Gastroesophageal sphincter (tissue), 4 donors: ENCODE results near the gene KIRREL3. TPM values are rescaled to one million over a fixed set of nuclear protein-coding genes. Genes with fewer than 3 reads are reported as not detected.

ENCODE experiments used
- ATAC-seq: fragments of 150-250 bp; one replicate; pipeline ENCODE4 v1.9.1; 2016; ENCODE audit warnings: mild to moderate bottlenecking, moderate library complexity
- H3K27ac ChIP-seq, 4 donors: fragments of 200-600 bp; sonication (generic) in 3 of 4; 1 replicate in 3 of 4; 2 replicates in 1 of 4; pipeline ENCODE4 v1.5.1; 2016 to 2019
- H3K27me3 ChIP-seq: fragments of 200-600 bp; sonication (generic); one replicate; pipeline ENCODE4 v1.5.1; 2019
- H3K36me3 ChIP-seq, 2 donors: fragments of 200-600 bp; sonication (generic); one replicate each; pipeline ENCODE4 v1.5.1; 2019; ENCODE audit warnings: control low read depth in 1 of 2
- H3K4me1 ChIP-seq, 3 donors: fragments of 200-600 bp; sonication (generic); 1 replicate in 2 of 3; 2 replicates in 1 of 3; pipeline ENCODE4 v1.5.1; 2016 to 2019; ENCODE audit warnings: control low read depth in 2 of 3
- H3K4me3 ChIP-seq, 2 donors: fragments of 200-600 bp; sonication (generic); one replicate each; pipeline ENCODE4 v1.5.1; 2019; ENCODE audit warnings: mild to moderate bottlenecking in 1 of 2, moderate library complexity in 1 of 2
- H3K9me3 ChIP-seq, 3 donors: fragments of 200-600 bp; sonication (generic); one replicate each; pipeline ENCODE4 v1.5.1; 2017 to 2019; ENCODE audit warnings: control low read depth in 2 of 3
- EP300 ChIP-seq: sonication (generic); formaldehyde crosslinking; IDR thresholded peaks from one replicate; pipeline ENCODE4 v1.6.1; 2017; ENCODE audit warnings: antibody characterized with exemption, mild to moderate bottlenecking
- POLR2A ChIP-seq, 2 donors: fragments of 450-650 bp; IDR thresholded peaks; one replicate each; pipeline ENCODE4 v1.6.1; 2017; ENCODE audit warnings: antibody characterized with exemption in 2 of 2, mild to moderate bottlenecking in 2 of 2, moderate library complexity in 1 of 2
- POLR2AphosphoS5 ChIP-seq: sonication (generic); formaldehyde crosslinking; IDR thresholded peaks from one replicate; pipeline ENCODE4 v1.6.1; 2017; ENCODE audit warnings: antibody characterized with exemption
- WGBS, 2 donors: methylation state at CpG; one replicate each; pipeline ENCODE4 v1.1.5; 2018; ENCODE audit warnings: low coverage in 1 of 2; 5-methylcytosine and 5-hydroxymethylcytosine counted together
- total RNA-seq, 4 donors: library from RNA; depleted of rRNA; stranded (reverse); fragments of >200 nt; gene quantifications; one replicate each; pipeline ENCODE4 v1.1.0, GENCODE V29; 2016
- TF ChIP-seq, protein P1 (sequence below), 4 experiments: fragments of 200-600 bp in 2 of 4; fragments of 450-650 bp in 2 of 4; sonication (generic) in 1 of 4; IDR thresholded peaks; one replicate each; pipeline ENCODE4 v1.5.1; 2017 to 2019; ENCODE audit warnings: antibody characterized with exemption in 4 of 4, mild to moderate bottlenecking in 2 of 4, moderate library complexity in 2 of 4

The KIRREL3 gene
- total RNA-seq, 4 donors from 2014 or later, result 0.54 to 3.9 (median 1.4) TPM

- ATAC-seq, result no peak
- Histone ChIP-seq H3K27me3 (no peaks in the 10 kb centered on the region), H3K4me3 (no peak overlapping the region), H3K27ac (no peak overlapping the region), H3K36me3 (no peaks in the 10 kb centered on the region), H3K9me3 (no peaks in the 10 kb centered on the region), H3K4me1 (no peaks in the 10 kb centered on the region)
- TF ChIP-seq, protein P1, sequence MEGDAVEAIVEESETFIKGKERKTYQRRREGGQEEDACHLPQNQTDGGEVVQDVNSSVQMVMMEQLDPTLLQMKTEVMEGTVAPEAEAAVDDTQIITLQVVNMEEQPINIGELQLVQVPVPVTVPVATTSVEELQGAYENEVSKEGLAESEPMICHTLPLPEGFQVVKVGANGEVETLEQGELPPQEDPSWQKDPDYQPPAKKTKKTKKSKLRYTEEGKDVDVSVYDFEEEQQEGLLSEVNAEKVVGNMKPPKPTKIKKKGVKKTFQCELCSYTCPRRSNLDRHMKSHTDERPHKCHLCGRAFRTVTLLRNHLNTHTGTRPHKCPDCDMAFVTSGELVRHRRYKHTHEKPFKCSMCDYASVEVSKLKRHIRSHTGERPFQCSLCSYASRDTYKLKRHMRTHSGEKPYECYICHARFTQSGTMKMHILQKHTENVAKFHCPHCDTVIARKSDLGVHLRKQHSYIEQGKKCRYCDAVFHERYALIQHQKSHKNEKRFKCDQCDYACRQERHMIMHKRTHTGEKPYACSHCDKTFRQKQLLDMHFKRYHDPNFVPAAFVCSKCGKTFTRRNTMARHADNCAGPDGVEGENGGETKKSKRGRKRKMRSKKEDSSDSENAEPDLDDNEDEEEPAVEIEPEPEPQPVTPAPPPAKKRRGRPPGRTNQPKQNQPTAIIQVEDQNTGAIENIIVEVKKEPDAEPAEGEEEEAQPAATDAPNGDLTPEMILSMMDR (IDR thresholded peaks at IDR 0.05), result no peak
- TF ChIP-seq POLR2AphosphoS5 (no peak), EP300 (no peak), POLR2A (IDR thresholded peaks at IDR 0.05) (no peak)
- 63 to 65% methylated on average over 4 to 6 of the region's 9 CpGs for WGBS, 2 donors
Measured at GRCh38 chr11:126917531-126918204, 82.9 kb downstream of the KIRREL3 start.

DNA sequence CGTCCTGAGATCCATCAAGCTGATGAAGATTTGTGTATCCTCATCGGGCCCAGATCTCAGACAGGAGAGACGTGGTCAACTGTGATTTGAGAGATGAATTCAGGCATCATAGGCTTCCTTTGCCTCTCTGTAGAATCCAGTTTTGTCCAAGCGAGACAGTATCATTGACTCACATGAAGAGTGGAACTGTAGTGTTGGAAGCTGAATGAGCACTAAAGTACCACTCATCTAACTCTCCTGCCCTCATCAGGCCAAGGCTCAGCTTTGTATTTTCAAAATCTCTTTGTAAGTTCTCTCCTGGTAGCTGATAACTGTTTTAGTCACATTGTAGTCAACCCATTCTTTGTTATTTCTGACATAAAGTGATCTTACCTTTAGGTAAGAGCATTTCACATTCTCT lies 85.1 kb downstream of the KIRREL3 start:
- H3K9me3 ChIP-seq, result no peaks in the 10 kb centered on the region
- H3K27me3 ChIP-seq, result no peaks in the 10 kb centered on the region
- H3K36me3 ChIP-seq, result no peaks in the 10 kb centered on the region
- no peak for ATAC-seq
- H3K4me1 ChIP-seq, result no peaks in the 10 kb centered on the region
- no peak for TF ChIP-seq POLR2A (IDR thresholded peaks at IDR 0.05)
- TF ChIP-seq EP300, result no peak
- no peak for TF ChIP-seq POLR2AphosphoS5
- TF ChIP-seq, protein P1 (IDR thresholded peaks at IDR 0.05), result no peak
- no peak overlapping the region for H3K27ac ChIP-seq
- 77 to 80% methylated on average over 4 of the region's 4 CpGs for WGBS, 2 donors
- no peak overlapping the region for H3K4me3 ChIP-seq

DNA sequence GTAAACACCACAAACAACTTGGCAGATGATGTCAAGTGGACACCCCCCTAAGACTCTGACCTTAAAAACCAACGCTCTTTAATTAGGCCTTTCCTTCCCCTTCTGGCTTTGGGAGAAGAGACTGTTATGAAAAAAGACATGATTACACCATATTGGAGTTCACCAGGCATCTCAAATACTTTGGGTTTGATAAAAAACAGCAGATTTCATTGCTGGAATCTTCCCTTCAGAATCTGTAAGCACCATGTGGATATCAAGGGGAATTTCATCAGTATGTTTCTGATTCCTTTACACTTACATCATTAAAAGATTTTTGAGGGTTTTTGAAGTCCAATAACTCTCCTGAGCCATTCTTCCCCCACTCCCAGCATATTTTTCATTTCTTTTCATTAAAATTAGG lies 85.6 kb downstream of the KIRREL3 start:
- H3K36me3 ChIP-seq, result no peaks in the 10 kb centered on the region
- no peaks in the 10 kb centered on the region for H3K27me3 ChIP-seq
- WGBS, 2 donors, result 40 to 75% methylated on average over 1 of the region's 1 CpG
- TF ChIP-seq POLR2AphosphoS5, result no peak
- TF ChIP-seq, protein P1 (IDR thresholded peaks at IDR 0.05), result no peak
- TF ChIP-seq EP300, result no peak
- no peak for TF ChIP-seq POLR2A (IDR thresholded peaks at IDR 0.05)
- no peaks in the 10 kb centered on the region for H3K9me3 ChIP-seq
- no peaks in the 10 kb centered on the region for H3K4me1 ChIP-seq
- no peak for ATAC-seq
- H3K27ac ChIP-seq, result no peak overlapping the region
- no peak overlapping the region for H3K4me3 ChIP-seq

DNA sequence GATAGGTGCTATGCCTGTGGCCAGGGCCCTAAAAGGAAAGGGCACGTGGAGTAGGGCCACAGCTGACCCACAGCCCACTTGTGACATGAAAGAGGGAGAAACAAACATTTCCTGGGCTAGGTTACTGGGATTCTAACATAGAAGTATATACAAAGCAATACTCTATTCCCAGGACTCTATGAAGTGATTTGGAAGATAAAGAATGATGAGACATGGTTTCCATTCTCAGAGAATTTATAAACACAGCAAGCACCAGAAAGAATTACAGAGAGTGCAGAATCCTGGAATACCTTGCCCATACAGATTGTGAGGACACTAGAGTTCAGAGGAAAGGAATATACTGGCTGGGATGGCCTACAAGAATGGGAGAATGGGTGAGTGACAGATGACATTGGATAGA lies 86.4 kb downstream of the KIRREL3 start:
- Histone ChIP-seq H3K4me3 (no peak overlapping the region), H3K27me3 (no peaks in the 10 kb centered on the region), H3K4me1 (no peaks in the 10 kb centered on the region), H3K9me3 (no peaks in the 10 kb centered on the region), H3K27ac (no peak overlapping the region), H3K36me3 (no peaks in the 10 kb centered on the region)
- TF ChIP-seq POLR2A (IDR thresholded peaks at IDR 0.05) (no peak), EP300 (no peak), POLR2AphosphoS5 (no peak)
- TF ChIP-seq, protein P1 (IDR thresholded peaks at IDR 0.05), result no peak
- no peak for ATAC-seq
- WGBS, 2 donors, result 71 to 100% methylated on average over 1 of the region's 1 CpG

GRCh38 chr11:126904520-126904919 lies 96.0 kb downstream of the KIRREL3 start:
- ATAC-seq, result no peak
- no peaks in the 10 kb centered on the region for H3K9me3 ChIP-seq
- no peak overlapping the region for H3K27ac ChIP-seq
- no peaks in the 10 kb centered on the region for H3K27me3 ChIP-seq
- TF ChIP-seq POLR2AphosphoS5 (no peak), POLR2A (IDR thresholded peaks at IDR 0.05) (no peak), EP300 (no peak)
- TF ChIP-seq, protein P1 (IDR thresholded peaks at IDR 0.05), result no peak
- no peaks in the 10 kb centered on the region for H3K36me3 ChIP-seq
- no peaks in the 10 kb centered on the region for H3K4me1 ChIP-seq
- H3K4me3 ChIP-seq, result no peak overlapping the region
- 53 to 64% methylated on average over 2 of the region's 2 CpGs for WGBS, 2 donors
